ENCODE data around the gene SIL1.

GRCh38 chr5:139046551-139046950 is 151.6 kb downstream of the SIL1 start:
- TF ChIP-seq CHD1 (IDR thresholded peaks at IDR 0.05; ENCODE audit: low read depth, low read length) (no peak), CTCF (IDR thresholded peaks at IDR 0.05; ENCODE audit: control extremely low read depth in 1 of 3, insufficient read depth in 1 of 3, low read depth in 1 of 3, low read length in 3 of 3) (no peak), JUND (IDR thresholded peaks at IDR 0.05; ENCODE audit: low read length) (no peak), POLR2AphosphoS5 (IDR thresholded peaks at IDR 0.05; ENCODE audit: low read depth, low read length) (no peak), POLR2A (IDR thresholded peaks at IDR 0.05; ENCODE audit: control extremely low read depth in 1 of 2, low read depth in 2 of 2, low read length in 2 of 2) (no peak)
